Fibroblast of mammary gland (primary cell): ENCODE data around the gene WARS2.

ENCODE experiments used
- DNase-seq: peaks from one replicate; pipeline ENCODE4 v3.0.0-alpha.2; 2010; ENCODE audit warnings: low read depth
- H3K4me3 ChIP-seq: 2 replicates; pipeline ENCODE4 v1.5.1; 2011; ENCODE audit warnings: low read depth, mild to moderate bottlenecking, low read length, moderate library complexity; ENCODE audit not compliant: control insufficient read depth
- CTCF ChIP-seq: conservative IDR thresholded peaks from 2 replicates; pipeline ENCODE4 v1.5.1; 2011; ENCODE audit warnings: low read depth, low read length, inconsistent platforms; ENCODE audit not compliant: control insufficient read depth, insufficient read depth

WARS2 gene

GRCh38 chr1:119026956-119027355 is 113.5 kb downstream of the WARS2 start:
- TF ChIP-seq CTCF: no peak
- no peak for DNase-seq
- no peak overlapping the region for H3K4me3 ChIP-seq

- no peak overlapping the region for H3K4me3 ChIP-seq
- DNase-seq: no peak
- TF ChIP-seq CTCF: no peak
These were observed 124.9 kb downstream of the WARS2 start for GRCh38 chr1:119015547-119015946.

- no peak for DNase-seq
- no peak for TF ChIP-seq CTCF
- H3K4me3 ChIP-seq: no peak overlapping the region
These were observed 128.1 kb downstream of the WARS2 start for GRCh38 chr1:119012383-119012782.

GRCh38 chr1:119011706-119012105 is 128.7 kb downstream of the WARS2 start:
- peak; percentile 13 for DNase-seq
- TF ChIP-seq CTCF: no peak
- no peak overlapping the region for H3K4me3 ChIP-seq

GRCh38 chr1:119011116-119011515 is 129.3 kb downstream of the WARS2 start:
- DNase-seq: no peak
- TF ChIP-seq CTCF: no peak
- no peak overlapping the region for H3K4me3 ChIP-seq

- DNase-seq: peak; percentile 79
- H3K4me3 ChIP-seq: no peak overlapping the region
- TF ChIP-seq CTCF: no peak
These were observed 130.3 kb downstream of the WARS2 start for GRCh38 chr1:119010201-119010600.

GRCh38 chr1:119009312-119009655 is 131.2 kb downstream of the WARS2 start:
- no peak overlapping the region for H3K4me3 ChIP-seq
- no peak for TF ChIP-seq CTCF

More at GRCh38 chr1:119009312-119009655, 131.2 kb downstream of the WARS2 start:
- DNase-seq: peak; percentile 15
